Measurements from ENCODE around the gene EP300. TPM values are rescaled to one million over a fixed set of nuclear protein-coding genes. Genes with fewer than 3 reads are reported as not detected.

Gene EP300
- total and polyA plus RNA-seq, 2 of the 8 experiments (the other 6 are each of a cell fraction or from before 2014, with no cell fraction given): 39.5 to 109 TPM

GRCh38 chr22:41229215-41229614 is 136.8 kb downstream of the EP300 start:
- Histone ChIP-seq H3K27ac (ENCODE audit: low read depth, low read length) (no peak overlapping the region; the same call in 1 of the 2 replicates), H3K9me3 (ENCODE audit: insufficient read depth in 2 of 2, low read depth in 1 of 2, low read length in 1 of 2) (no peaks in the 10 kb centered on the region), H3K4me1 (replicated peaks in 1 of 4; ENCODE audit: control insufficient read depth in 3 of 4, insufficient read depth in 4 of 4, low read length in 3 of 4) (no peaks in the 10 kb centered on the region), H3K23ac (ENCODE audit: insufficient read length) (no peak overlapping the region), H3K4ac (replicated peaks; ENCODE audit: insufficient read length, low read depth, low read length) (no peak overlapping the region), H4K8ac (ENCODE audit: extremely low read depth, insufficient read depth, low read length) (no peak overlapping the region), H2BK12ac (ENCODE audit: low read depth, low read length) (no peak overlapping the region), H3K4me3 (ENCODE audit: extremely low read depth in 1 of 4, insufficient read depth in 2 of 4, low read depth in 3 of 4, low read length in 4 of 4) (no peak overlapping the region), H3K9ac (replicated peaks in 1 of 4; ENCODE audit: extremely low read depth in 1 of 4, low read depth in 3 of 4, low read length in 3 of 4) (no peak overlapping the region), H2AFZ (ENCODE audit: low read length) (no peak overlapping the region), H4K5ac (ENCODE audit: insufficient read length, low read depth, low read length) (no peak overlapping the region), H3K23me2 (ENCODE audit: low read depth, low read length) (no peaks in the 10 kb centered on the region), H2BK120ac (replicated peaks; ENCODE audit: low read depth, low read length) (no peak overlapping the region), H2BK15ac (ENCODE audit: low read length) (no peak overlapping the region), H3K36me3 (ENCODE audit: control insufficient read depth in 2 of 4, insufficient read depth in 4 of 4, low read length in 3 of 4) (peaks cover 0 to 17% (median 10%) of the 10 kb centered on the region in 4 experiments; a peak in 5 of 8 replicates), H4K20me1 (replicated peaks in 1 of 2; ENCODE audit: control insufficient read depth in 1 of 2, insufficient read depth in 2 of 2, low read length in 2 of 2) (peaks cover 0 to 3% of the 10 kb centered on the region in 2 experiments), H4K91ac (replicated peaks; ENCODE audit: insufficient read length, low read length) (no peak overlapping the region), H3K18ac (ENCODE audit: extremely low read depth, low read length) (no peak overlapping the region), H2AK5ac (ENCODE audit: low read depth, low read length) (no peak overlapping the region), H3K27me3 (replicated peaks in 1 of 4; ENCODE audit: control insufficient read depth in 3 of 4, extremely low read depth in 1 of 4, insufficient read depth in 3 of 4, low read length in 3 of 4) (peaks cover 0 to 2% (median 0%) of the 10 kb centered on the region in 4 experiments; a peak in 1 of 7 replicates), H2BK5ac (ENCODE audit: low read depth, low read length) (no peak overlapping the region), H3K4me2 (ENCODE audit: insufficient read depth in 1 of 2, low read depth in 2 of 2, low read length in 2 of 2) (no peak overlapping the region), H3K79me1 (ENCODE audit: low read depth, low read length) (no peaks in the 10 kb centered on the region), H2BK20ac (ENCODE audit: low read length) (no peak overlapping the region), H3K79me2 (ENCODE audit: control insufficient read depth in 1 of 2, insufficient read depth in 2 of 2, low read length in 2 of 2) (no peaks in the 10 kb centered on the region), H3K56ac (replicated peaks; ENCODE audit: insufficient read length, low read depth, low read length) (no peak overlapping the region), H3K14ac (ENCODE audit: insufficient read length) (no peak overlapping the region)
- WGBS, 2 experiments (ENCODE audit: extremely low coverage in 1 of 2, insufficient coverage in 1 of 2, insufficient read length in 1 of 2, insufficient replicate concordance in 2 of 2, low coverage in 1 of 2, low lambda C conversion rate in 2 of 2, missing lambda C conversion rate in 1 of 2): 93% methylated on average over 6 of the region's 6 CpGs; no CpG with 5 or more reads in 1 of the 2 experiments
- no peak for DNase-seq (ENCODE audit: low read depth in 1 of 2, low spot score in 2 of 2)
- ChIA-PET POLR2A (ENCODE audit: partially characterized antibody) (interaction anchor here (1.4 to 5.6 kb wide), 3 partner anchors 9 to 17 kb away, joined by 4 to 25 read pairs (median 11); no protein-coding TSS in a partner anchor), CTCF (ENCODE audit: partially characterized antibody) (interaction anchor here (1.3 to 2.5 kb wide), 2 partner anchors 8 to 307 kb away, joined by 5 to 7 read pairs; no protein-coding TSS in a partner anchor)
- FAIRE-seq: no peak
- TF ChIP-seq TCF12 (IDR thresholded peaks at IDR 0.05; ENCODE audit: low read depth, low read length) (no peak), BCL11A (IDR thresholded peaks at IDR 0.05; ENCODE audit: low read depth in 2 of 2, low read length in 2 of 2) (no peak), GABPA (IDR thresholded peaks at IDR 0.05; ENCODE audit: borderline replicate concordance, insufficient read depth, low read length) (no peak), USF2 (IDR thresholded peaks at IDR 0.05; ENCODE audit: low read length) (no peak), SP4 (IDR thresholded peaks at IDR 0.05; ENCODE audit: low read length) (no peak), ATF2 (IDR thresholded peaks at IDR 0.05; ENCODE audit: low read length) (no peak), RBBP5 (IDR thresholded peaks at IDR 0.05; ENCODE audit: borderline replicate concordance, low read depth, low read length) (no peak), NRF1 (IDR thresholded peaks at IDR 0.05; ENCODE audit: low read depth, low read length) (no peak), RFX5 (IDR thresholded peaks at IDR 0.05; ENCODE audit: borderline replicate concordance, low read depth, low read length) (no peak)
